ENCODE data around the gene TAP1. TPM values are rescaled to one million over a fixed set of nuclear protein-coding genes. Genes with fewer than 3 reads are reported as not detected.

Gene TAP1
- total RNA-seq, 1 donor, result 122 TPM

- no peak for TF ChIP-seq CTCF (IDR thresholded peaks at IDR 0.05; ENCODE audit: insufficient read depth, low read depth, low read length)
- H3K4me3 ChIP-seq (ENCODE audit: low read depth, low read length), result peak overlapping the region; percentile 95
- peak; percentile 29 for DNase-seq (ENCODE audit: low read depth)
These were observed 1.3 kb downstream of the TAP1 start for GRCh38 chr6:32852018-32852843.

GRCh38 chr6:32851025-32851424, 2.5 kb downstream of the TAP1 start:
- no peak overlapping the region for H3K4me3 ChIP-seq (ENCODE audit: low read depth, low read length)
- DNase-seq (ENCODE audit: low read depth), result no peak
- TF ChIP-seq CTCF (IDR thresholded peaks at IDR 0.05; ENCODE audit: insufficient read depth, low read depth, low read length), result no peak

GRCh38 chr6:32849126-32849525, 4.4 kb downstream of the TAP1 start:
- DNase-seq (ENCODE audit: low read depth), result no peak
- no peak overlapping the region for H3K4me3 ChIP-seq (ENCODE audit: low read depth, low read length)
- no peak for TF ChIP-seq CTCF (IDR thresholded peaks at IDR 0.05; ENCODE audit: insufficient read depth, low read depth, low read length)

- DNase-seq (ENCODE audit: low read depth), result no peak
- no peak overlapping the region for H3K4me3 ChIP-seq (ENCODE audit: low read depth, low read length)
- TF ChIP-seq CTCF (IDR thresholded peaks at IDR 0.05; ENCODE audit: insufficient read depth, low read depth, low read length), result no peak
These were observed 5.7 kb downstream of the TAP1 start for GRCh38 chr6:32847795-32848194.

- no peak for DNase-seq (ENCODE audit: low read depth)
- TF ChIP-seq CTCF (IDR thresholded peaks at IDR 0.05; ENCODE audit: insufficient read depth, low read depth, low read length), result no peak
- no peak overlapping the region for H3K4me3 ChIP-seq (ENCODE audit: low read depth, low read length)
These were observed 6.5 kb downstream of the TAP1 start for GRCh38 chr6:32847004-32847403.

DNA sequence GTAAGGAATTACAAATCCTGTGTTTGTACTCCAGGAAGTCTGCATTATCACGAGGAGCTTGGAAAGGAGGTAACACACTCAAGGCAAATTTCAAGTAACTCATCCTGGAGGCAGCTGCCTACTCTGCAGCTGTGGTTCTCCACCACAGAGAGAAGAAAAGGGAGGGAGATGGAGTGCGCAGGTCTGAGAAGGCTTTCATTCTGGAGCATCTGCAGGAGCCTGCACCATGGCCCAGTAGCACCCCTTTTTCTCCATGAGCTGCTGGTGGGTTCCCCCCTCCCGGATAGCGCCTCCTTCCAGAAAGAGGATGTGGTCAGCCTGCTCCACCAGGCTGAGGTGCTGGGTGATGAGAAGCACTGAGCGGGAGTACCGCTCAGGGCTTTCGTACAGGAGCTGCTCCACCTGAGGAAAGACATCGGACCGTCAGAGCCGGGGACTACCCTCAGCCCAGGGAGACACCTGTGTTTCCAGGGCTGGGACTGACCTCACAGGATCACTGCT, 8.1 kb downstream of the TAP1 start:
- DNase-seq (ENCODE audit: low read depth), result no peak
- no peak overlapping the region for H3K4me3 ChIP-seq (ENCODE audit: low read depth, low read length)
- TF ChIP-seq CTCF (IDR thresholded peaks at IDR 0.05; ENCODE audit: insufficient read depth, low read depth, low read length), result no peak
